ENCODE results near the gene FLCN. TPM values are rescaled to one million over a fixed set of nuclear protein-coding genes. Genes with fewer than 3 reads are reported as not detected.

FLCN gene
- total and polyA plus RNA-seq, 2 of the 13 experiments (the other 11 are each of a cell fraction or from before 2014, with no cell fraction given), result 16.6 to 24.9 TPM

GRCh38 chr17:17173921-17174320 is 63.0 kb downstream of the FLCN start (continued):
- TF ChIP-seq PRDM15 (CRISPR knock-in tag; IDR thresholded peaks at IDR 0.05) (no peak), HINFP (CRISPR knock-in tag; IDR thresholded peaks at IDR 0.05; ENCODE audit: low read depth) (no peak), ZNF317 (CRISPR knock-in tag; IDR thresholded peaks at IDR 0.05) (no peak), ZNF430 (CRISPR knock-in tag; IDR thresholded peaks at IDR 0.05) (no peak), ZNF792 (CRISPR knock-in tag; IDR thresholded peaks at IDR 0.05) (no peak), MYNN (CRISPR knock-in tag; IDR thresholded peaks at IDR 0.05; ENCODE audit: low read depth) (no peak), MXD4 (CRISPR knock-in tag; IDR thresholded peaks at IDR 0.05) (no peak), U2AF1 (optimal IDR thresholded peaks at IDR 0.05; ENCODE audit: low read depth, low read length) (no peak), SMARCC2 (IDR thresholded peaks at IDR 0.05) (no peak), HNRNPLL (IDR thresholded peaks at IDR 0.05; ENCODE audit: low read depth, low read length, poor library complexity, severe bottlenecking) (no peak), ZHX1 (CRISPR knock-in tag; IDR thresholded peaks at IDR 0.05; ENCODE audit: low read depth) (no peak), ZNF619 (CRISPR knock-in tag; IDR thresholded peaks at IDR 0.05) (no peak), PRDM10 (CRISPR knock-in tag; IDR thresholded peaks at IDR 0.05; ENCODE audit: low read depth) (no peak)
